ENCODE measurements around the gene C2orf49. TPM values are rescaled to one million over a fixed set of nuclear protein-coding genes. Genes with fewer than 3 reads are reported as not detected.

Gene C2orf49
- total RNA-seq, 1 experiment from 2014 or later, result 18.1 TPM

DNA sequence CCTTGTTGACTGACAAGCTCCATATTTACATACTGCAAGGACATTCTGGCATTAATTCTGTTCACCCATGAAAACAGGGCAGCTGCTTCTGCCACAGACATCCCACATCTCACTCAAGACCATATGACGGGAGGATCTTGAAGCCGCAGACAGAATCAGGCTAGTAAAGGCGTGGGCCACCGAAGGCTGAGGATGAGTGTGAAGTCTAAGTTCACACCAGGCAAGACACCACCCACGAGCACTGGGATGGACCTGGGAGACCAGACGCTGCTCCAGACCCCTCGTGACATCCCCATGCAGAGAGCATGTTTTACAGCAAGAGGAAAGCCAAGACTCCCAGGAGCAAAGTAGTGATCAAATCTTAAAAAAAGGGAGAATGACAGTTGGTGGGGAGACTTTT is 58.4 kb downstream of the C2orf49 start:
- Mint-ChIP-seq H3K27ac (ENCODE audit: unreplicated experiment) (peak overlapping the region; percentile 83), H3K9me3 (ENCODE audit: low read depth, unreplicated experiment) (peaks cover 4% of the 10 kb centered on the region), H3K4me3 (ENCODE audit: low read depth, unreplicated experiment) (peak overlapping the region; percentile 84), H3K36me3 (ENCODE audit: insufficient read depth, unreplicated experiment) (peaks cover 82% of the 10 kb centered on the region), H3K27me3 (ENCODE audit: unreplicated experiment) (no peaks in the 10 kb centered on the region), H3K4me1 (ENCODE audit: low read depth, unreplicated experiment) (peaks cover 59% of the 10 kb centered on the region)
- DNase-seq, result no peak
- BruUV-seq (replicated peaks), result no TSS peak
- CTCF ChIA-PET, result no interaction called here
- intact Hi-C loops (cut with micrococcal nuclease; ENCODE audit: unreplicated experiment), result loop anchor here (2.0 kb wide), 3 partner anchors 17 to 123 kb away; no protein-coding TSS in a partner anchor
- TF ChIP-seq, protein P1, sequence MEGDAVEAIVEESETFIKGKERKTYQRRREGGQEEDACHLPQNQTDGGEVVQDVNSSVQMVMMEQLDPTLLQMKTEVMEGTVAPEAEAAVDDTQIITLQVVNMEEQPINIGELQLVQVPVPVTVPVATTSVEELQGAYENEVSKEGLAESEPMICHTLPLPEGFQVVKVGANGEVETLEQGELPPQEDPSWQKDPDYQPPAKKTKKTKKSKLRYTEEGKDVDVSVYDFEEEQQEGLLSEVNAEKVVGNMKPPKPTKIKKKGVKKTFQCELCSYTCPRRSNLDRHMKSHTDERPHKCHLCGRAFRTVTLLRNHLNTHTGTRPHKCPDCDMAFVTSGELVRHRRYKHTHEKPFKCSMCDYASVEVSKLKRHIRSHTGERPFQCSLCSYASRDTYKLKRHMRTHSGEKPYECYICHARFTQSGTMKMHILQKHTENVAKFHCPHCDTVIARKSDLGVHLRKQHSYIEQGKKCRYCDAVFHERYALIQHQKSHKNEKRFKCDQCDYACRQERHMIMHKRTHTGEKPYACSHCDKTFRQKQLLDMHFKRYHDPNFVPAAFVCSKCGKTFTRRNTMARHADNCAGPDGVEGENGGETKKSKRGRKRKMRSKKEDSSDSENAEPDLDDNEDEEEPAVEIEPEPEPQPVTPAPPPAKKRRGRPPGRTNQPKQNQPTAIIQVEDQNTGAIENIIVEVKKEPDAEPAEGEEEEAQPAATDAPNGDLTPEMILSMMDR (IDR thresholded peaks at IDR 0.05; ENCODE audit: unreplicated experiment), result no peak

DNA sequence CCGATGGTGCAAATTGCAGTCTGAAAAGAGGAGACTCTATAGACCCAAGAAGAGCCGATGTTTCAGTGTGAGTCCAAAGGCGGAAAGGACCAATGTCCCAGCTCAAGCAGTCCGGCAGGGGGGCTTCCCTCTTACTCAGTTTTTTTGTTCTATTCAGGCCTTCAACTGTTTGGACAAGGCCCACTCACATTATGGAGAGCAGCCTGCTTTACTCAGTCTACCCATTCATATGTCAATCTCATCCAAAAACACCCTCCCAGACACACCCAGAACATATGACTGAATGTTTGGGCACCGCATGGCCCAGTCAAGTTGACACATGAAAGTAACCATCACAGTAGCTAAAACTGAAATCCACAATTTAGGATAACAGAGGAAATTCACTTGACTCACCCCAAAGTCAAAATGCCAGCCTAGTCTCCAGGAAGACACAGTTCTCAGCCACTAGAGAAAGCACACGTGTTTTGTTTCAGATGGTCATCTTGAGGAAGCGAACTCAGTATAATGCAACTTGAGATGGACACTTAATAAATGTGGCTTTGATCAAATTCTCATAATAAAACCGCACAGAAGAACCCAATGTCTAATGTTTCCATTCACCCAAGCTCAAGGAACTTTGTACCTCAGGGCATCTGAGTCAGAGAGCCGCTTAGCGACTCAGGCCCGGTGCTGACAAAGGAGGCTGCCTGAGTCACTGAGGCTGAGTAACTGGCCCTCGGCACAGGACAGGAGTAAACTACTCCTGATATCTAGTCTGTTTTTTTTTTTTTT is 59.1 kb downstream of the C2orf49 start:
- H3K27me3 Mint-ChIP-seq (ENCODE audit: unreplicated experiment), result no peaks in the 10 kb centered on the region
- TF ChIP-seq, protein P1 (IDR thresholded peaks at IDR 0.05; ENCODE audit: unreplicated experiment), result no peak
- H3K4me3 Mint-ChIP-seq (ENCODE audit: low read depth, unreplicated experiment), result peak overlapping the region; percentile 84
- no peaks in the 10 kb centered on the region for H3K9me3 Mint-ChIP-seq (ENCODE audit: low read depth, unreplicated experiment)
- DNase-seq, result peak; percentile 80
- H3K36me3 Mint-ChIP-seq (ENCODE audit: insufficient read depth, unreplicated experiment), result peaks cover 74% of the 10 kb centered on the region
- peaks cover 52% of the 10 kb centered on the region for H3K4me1 Mint-ChIP-seq (ENCODE audit: low read depth, unreplicated experiment)
- intact Hi-C loops (cut with micrococcal nuclease; ENCODE audit: unreplicated experiment), result loop anchor here (2.0 kb wide), 3 partner anchors 18 to 122 kb away; no protein-coding TSS in a partner anchor
- H3K27ac Mint-ChIP-seq (ENCODE audit: unreplicated experiment), result peak overlapping the region; percentile 83
- BruUV-seq (replicated peaks), result no TSS peak
- CTCF ChIA-PET, result interaction anchor here (0.6 to 1.0 kb wide), 4 partner anchors 13 to 181 kb away, joined by 3 to 5 read pairs (median 3); no protein-coding TSS in a partner anchor

DNA sequence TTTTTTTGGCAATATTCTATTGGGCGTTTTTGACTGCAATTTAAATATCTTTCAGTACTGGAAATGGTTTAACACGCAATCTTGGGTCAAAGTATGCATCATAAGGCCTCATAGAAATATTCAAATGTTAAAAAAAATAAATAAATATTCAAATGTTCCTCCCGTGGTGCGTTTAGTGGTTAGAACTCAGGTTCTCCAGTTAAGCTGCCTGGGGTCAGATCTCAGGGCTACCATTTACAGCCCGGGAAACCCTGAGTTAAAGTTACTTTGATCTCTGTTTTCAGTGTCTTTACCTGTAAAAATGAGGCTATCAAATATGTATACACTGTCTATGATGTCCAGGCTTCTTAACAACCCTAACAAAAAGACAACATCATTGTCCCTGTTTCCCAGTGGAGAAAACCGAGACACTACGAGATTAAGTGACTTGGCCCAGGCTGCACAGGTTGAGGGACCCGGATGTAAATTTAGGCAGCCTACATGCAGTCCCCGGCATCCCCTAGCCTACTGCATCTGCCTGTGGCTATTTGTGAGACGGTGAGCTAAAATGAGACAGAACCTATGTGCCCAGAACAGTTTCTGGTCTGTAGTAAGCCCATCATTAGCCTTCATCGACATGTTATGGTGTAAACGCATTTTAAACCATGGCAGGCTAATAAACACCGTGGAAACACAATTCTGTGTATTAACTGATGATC is 59.8 kb downstream of the C2orf49 start:
- peaks cover 45% of the 10 kb centered on the region for H3K4me1 Mint-ChIP-seq (ENCODE audit: low read depth, unreplicated experiment)
- DNase-seq, result peak; percentile 25
- peak overlapping the region; percentile 84 for H3K4me3 Mint-ChIP-seq (ENCODE audit: low read depth, unreplicated experiment)
- TF ChIP-seq, protein P1 (IDR thresholded peaks at IDR 0.05; ENCODE audit: unreplicated experiment), result no peak
- no peaks in the 10 kb centered on the region for H3K27me3 Mint-ChIP-seq (ENCODE audit: unreplicated experiment)
- no peaks in the 10 kb centered on the region for H3K9me3 Mint-ChIP-seq (ENCODE audit: low read depth, unreplicated experiment)
- H3K27ac Mint-ChIP-seq (ENCODE audit: unreplicated experiment), result peak overlapping the region; percentile 83
- peaks cover 67% of the 10 kb centered on the region for H3K36me3 Mint-ChIP-seq (ENCODE audit: insufficient read depth, unreplicated experiment)
- intact Hi-C loops (cut with micrococcal nuclease; ENCODE audit: unreplicated experiment), result loop anchor here (2.0 kb wide), 3 partner anchors 18 to 122 kb away; no protein-coding TSS in a partner anchor
- CTCF ChIA-PET, result interaction anchor here (0.7 to 1.0 kb wide), 3 partner anchors 12 to 124 kb away, joined by 3 to 5 read pairs (median 3); no protein-coding TSS in a partner anchor
- TSS peak; percentile 70 for BruUV-seq (replicated peaks)

DNA sequence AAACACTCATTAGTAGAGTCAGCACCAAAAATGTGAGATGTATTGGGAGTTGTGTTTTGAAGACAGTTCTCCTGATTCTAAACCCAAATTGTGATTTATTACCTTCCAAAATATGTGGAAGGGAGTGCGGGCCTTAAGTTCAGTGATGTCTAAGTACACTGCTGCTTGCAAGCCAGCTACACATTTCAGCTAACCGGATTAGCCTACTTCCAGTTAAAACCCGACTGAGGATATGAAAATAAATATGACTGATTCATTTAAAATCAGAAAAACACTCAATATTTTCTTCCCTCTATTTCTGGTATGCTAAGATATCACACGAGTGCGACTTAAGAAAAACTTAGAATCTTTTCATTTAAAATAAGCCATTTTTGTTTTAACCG is 60.6 kb downstream of the C2orf49 start:
- Mint-ChIP-seq H3K4me3 (ENCODE audit: low read depth, unreplicated experiment) (peak overlapping the region; percentile 84), H3K27ac (ENCODE audit: unreplicated experiment) (peak overlapping the region; percentile 74), H3K36me3 (ENCODE audit: insufficient read depth, unreplicated experiment) (peaks cover 59% of the 10 kb centered on the region), H3K27me3 (ENCODE audit: unreplicated experiment) (no peaks in the 10 kb centered on the region), H3K4me1 (ENCODE audit: low read depth, unreplicated experiment) (peaks cover 37% of the 10 kb centered on the region), H3K9me3 (ENCODE audit: low read depth, unreplicated experiment) (no peaks in the 10 kb centered on the region)
- intact Hi-C loops (cut with micrococcal nuclease; ENCODE audit: unreplicated experiment), result loop anchor here (2.0 kb wide), 3 partner anchors 19 to 121 kb away; no protein-coding TSS in a partner anchor
- CTCF ChIA-PET, result no interaction called here
- BruUV-seq (replicated peaks), result no TSS peak
- DNase-seq, result no peak
- TF ChIP-seq, protein P1 (IDR thresholded peaks at IDR 0.05; ENCODE audit: unreplicated experiment), result no peak

Measured in Calu3 (cell line).